ENCODE data around the gene GTF2A1L. TPM values are rescaled to one million over a fixed set of nuclear protein-coding genes. Genes with fewer than 3 reads are reported as not detected.
"Not testable (repeated sequence)": the region's sequence is repeated elsewhere in the genome, so short reads cannot be mapped to it uniquely, and the experiment has no call there.

GTF2A1L gene, protein sequence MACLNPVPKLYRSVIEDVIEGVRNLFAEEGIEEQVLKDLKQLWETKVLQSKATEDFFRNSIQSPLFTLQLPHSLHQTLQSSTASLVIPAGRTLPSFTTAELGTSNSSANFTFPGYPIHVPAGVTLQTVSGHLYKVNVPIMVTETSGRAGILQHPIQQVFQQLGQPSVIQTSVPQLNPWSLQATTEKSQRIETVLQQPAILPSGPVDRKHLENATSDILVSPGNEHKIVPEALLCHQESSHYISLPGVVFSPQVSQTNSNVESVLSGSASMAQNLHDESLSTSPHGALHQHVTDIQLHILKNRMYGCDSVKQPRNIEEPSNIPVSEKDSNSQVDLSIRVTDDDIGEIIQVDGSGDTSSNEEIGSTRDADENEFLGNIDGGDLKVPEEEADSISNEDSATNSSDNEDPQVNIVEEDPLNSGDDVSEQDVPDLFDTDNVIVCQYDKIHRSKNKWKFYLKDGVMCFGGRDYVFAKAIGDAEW
- not detected for polyA plus RNA-seq (2012; ENCODE audit: insufficient read depth, insufficient read length)

- DNase-seq (ENCODE audit: low read depth, low spot score) = no peak
- no peak within 1 kb of the TSS for H3K4me3 ChIP-seq (ENCODE audit: low read length)
These were observed at the start of gene GTF2A1L for GRCh38 chr2:48617618-48618017. Gene GTF2A1L, plus strand, starts transcription at chr2:48617856. Its CDS starts 19 bp downstream, at chr2:48617875.

GRCh38 chr2:48568547-48568946 lies 49.1 kb upstream of the GTF2A1L start:
- no peak for DNase-seq (ENCODE audit: low read depth, low spot score)

DNA sequence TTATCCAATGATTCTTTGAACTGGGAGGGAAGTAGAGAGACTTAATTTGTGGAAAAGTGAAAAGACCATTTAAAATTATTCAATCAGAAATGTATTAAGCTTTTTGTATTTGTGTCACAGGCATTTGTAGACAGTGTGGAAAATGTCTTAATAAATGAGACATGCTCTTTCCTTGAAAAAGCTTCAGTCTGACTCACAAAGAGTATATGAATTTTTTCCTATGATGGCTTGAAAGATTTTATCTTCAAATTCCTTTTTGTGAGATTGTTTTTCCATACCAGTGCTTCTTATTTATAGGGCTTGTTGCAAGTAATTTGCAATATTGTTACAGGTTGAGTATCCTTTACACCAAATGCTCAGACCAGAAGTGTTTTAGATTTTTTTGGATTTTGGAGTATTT lies 48.2 kb upstream of the GTF2A1L start:
- DNase-seq (ENCODE audit: low read depth, low spot score) = no peak
- H3K4me3 ChIP-seq (ENCODE audit: low read length) = no peak overlapping the region

More at GRCh38 chr2:48568547-48568946, 49.1 kb upstream of the GTF2A1L start:
- no peak overlapping the region for H3K4me3 ChIP-seq (ENCODE audit: low read length)

GRCh38 chr2:48572816-48573215 lies 44.8 kb upstream of the GTF2A1L start:
- no peak overlapping the region for H3K4me3 ChIP-seq (ENCODE audit: low read length)
- no peak for DNase-seq (ENCODE audit: low read depth, low spot score)

DNA sequence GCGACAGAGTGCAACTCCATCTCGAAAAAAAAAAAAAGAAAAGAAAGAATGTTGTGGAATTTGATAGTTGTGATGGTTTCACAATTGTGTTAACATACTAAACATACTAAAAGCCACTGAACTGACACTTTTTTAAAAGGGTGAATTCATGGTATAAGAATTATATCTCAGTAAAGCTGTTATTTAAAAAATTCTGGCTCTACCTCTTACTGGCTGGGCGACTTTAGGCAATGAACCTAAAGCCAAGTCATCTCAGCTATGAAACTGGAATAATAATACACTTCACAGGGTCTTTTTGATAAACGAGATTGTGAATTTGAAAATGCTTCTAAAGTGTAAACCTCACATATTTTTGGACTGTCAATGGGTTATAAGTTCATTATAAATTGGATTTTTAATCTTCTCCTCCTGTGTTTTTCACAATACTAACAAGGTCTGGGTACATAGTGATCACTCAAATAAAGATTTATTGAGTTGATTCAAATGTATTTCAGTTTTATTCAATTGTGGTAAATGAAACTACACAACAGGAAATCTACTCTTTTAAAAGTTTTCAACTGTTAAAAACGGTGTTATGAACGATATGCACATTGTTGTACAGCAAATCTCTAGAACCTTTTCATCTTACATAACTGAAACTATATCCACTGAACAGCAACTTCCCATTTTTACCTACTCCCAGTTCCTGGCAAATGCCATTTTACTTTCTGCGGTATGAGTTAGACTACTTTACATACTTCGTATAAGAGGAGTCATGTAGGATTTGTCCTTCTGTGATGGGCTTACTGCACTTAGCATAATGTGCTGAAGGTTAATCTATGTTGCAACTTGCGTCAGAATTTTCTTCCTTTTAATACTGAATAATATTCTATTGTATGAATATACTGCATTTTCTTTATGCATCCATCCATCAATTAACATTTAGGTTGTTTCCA lies 43.0 kb upstream of the GTF2A1L start:
- DNase-seq (ENCODE audit: low read depth, low spot score) = no peak
- no peak overlapping the region for H3K4me3 ChIP-seq (ENCODE audit: low read length)

DNA sequence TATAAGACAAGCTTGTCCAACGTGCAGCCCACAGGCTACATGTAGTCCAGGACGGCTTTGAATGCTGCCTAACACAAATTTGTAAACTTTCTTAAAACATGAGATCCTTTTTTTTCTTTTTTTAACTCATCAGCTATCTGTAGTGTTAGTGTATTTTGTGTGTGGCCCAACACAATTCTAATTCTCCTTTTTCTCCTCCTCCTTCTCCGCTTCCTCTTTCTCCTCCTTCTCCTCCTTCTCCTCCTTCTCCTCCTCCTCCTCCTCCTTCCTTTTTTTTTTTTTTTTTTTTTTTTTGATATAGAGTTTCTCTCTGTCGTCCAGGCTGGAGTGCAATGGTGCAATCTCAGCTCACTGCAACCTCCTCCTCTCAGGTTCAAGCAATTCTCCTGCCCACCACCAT lies 39.3 kb upstream of the GTF2A1L start:
- H3K4me3 ChIP-seq (ENCODE audit: low read length) = no peak overlapping the region
- DNase-seq (ENCODE audit: low read depth, low spot score) = no peak

DNA sequence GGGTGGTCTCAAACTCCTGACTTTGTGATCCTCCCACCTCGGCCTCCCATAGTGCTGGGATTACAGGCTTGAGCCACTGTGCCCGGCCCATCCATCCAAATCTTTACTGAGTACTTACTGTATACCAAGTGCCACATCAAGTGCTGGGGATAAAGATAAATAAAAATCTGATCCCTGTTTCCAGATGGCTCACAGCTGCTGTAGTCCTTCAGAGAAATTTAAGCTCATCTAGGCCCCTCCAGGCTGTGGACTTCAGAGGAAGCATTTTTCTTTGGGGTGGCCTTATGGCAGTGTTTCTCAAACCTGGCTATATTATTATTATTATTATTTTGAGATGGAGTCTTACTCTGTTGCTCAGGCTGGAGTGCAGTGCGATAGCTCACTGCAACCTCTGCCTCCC lies 33.7 kb upstream of the GTF2A1L start:
- no peak overlapping the region for H3K4me3 ChIP-seq (ENCODE audit: low read length)
- DNase-seq (ENCODE audit: low read depth, low spot score) = no peak

DNA sequence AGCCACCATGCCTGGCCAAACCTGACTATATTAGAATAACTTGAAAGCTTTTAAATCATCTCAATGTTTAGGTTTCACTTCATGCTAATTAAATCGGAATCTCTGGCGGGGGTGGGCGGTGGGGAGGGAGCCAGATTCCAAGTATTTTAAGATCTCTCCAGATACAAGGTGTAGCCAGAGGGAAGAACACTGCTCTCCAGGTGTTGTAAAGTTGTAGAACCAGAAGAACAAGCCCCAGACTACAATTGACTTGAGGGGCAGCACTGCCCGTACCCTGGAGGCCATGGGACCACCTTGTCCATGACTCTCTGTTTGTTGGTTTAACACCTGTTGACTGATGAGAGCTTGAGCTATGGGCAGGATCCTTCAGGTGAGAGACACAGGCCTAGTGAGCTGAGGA lies 33.1 kb upstream of the GTF2A1L start:
- no peak overlapping the region for H3K4me3 ChIP-seq (ENCODE audit: low read length)
- DNase-seq (ENCODE audit: low read depth, low spot score) = no peak

- no peak overlapping the region for H3K4me3 ChIP-seq (ENCODE audit: low read length)
- no peak for DNase-seq (ENCODE audit: low read depth, low spot score)
These were observed 31.2 kb upstream of the GTF2A1L start for GRCh38 chr2:48586433-48586832.

DNA sequence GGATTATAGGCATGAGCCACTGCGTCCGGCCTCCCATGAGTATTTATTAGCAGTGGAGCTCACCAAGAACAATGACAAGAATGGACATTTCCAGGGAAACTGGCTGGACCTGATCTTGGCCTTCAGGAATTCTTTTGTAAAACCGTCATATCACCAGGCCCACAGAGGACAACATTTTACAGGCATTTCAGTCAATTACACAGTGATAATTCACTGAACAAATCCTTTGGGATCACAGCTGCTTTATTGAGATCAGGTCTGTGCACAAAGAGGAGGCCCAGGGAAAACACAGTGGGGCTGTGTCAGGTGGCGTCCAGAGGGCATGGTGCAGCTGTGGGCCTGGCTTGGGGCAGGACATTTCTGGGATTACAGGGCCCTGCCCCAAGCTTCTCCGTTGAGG lies 30.1 kb upstream of the GTF2A1L start:
- DNase-seq (ENCODE audit: low read depth, low spot score) = no peak
- no peak overlapping the region for H3K4me3 ChIP-seq (ENCODE audit: low read length)

GRCh38 chr2:48587961-48588360 lies 29.7 kb upstream of the GTF2A1L start:
- no peak overlapping the region for H3K4me3 ChIP-seq (ENCODE audit: low read length)
- DNase-seq (ENCODE audit: low read depth, low spot score) = no peak

GRCh38 chr2:48588745-48589144 lies 28.9 kb upstream of the GTF2A1L start:
- no peak overlapping the region for H3K4me3 ChIP-seq (ENCODE audit: low read length)
- DNase-seq (ENCODE audit: low read depth, low spot score) = no peak

DNA sequence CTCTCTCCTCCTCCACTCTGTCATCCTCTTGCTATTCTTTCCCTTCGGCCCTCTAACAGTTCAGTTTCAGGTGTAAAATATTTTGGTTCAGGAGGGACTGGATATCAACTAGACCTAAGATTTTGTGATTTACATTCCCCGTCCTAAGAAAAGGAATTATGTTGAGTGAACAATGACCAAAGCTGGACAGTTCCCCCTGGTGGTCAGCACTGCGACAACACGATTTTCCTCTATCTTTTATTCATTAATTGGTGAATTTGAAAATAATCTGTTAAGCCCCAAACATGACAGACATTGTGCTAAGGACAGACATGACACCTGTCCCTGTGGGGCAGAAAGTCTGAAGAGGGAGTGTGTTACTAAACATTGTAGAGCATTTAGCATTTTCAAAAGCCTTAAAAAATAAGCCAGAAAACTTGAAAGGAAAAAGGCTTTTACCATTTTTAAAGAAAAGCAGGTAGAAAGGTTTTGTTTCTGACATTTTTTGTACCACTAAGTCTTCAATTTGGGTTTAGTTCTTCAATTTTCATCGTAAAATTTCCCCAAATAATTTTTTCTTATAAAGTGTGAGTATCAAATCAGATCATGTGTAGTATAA lies 28.4 kb upstream of the GTF2A1L start:
- no peak for DNase-seq (ENCODE audit: low read depth, low spot score)
- no peak overlapping the region for H3K4me3 ChIP-seq (ENCODE audit: low read length)

- no peak for DNase-seq (ENCODE audit: low read depth, low spot score)
- H3K4me3 ChIP-seq (ENCODE audit: low read length) = no peak overlapping the region
These were observed 27.6 kb upstream of the GTF2A1L start for GRCh38 chr2:48590017-48590416.

DNA sequence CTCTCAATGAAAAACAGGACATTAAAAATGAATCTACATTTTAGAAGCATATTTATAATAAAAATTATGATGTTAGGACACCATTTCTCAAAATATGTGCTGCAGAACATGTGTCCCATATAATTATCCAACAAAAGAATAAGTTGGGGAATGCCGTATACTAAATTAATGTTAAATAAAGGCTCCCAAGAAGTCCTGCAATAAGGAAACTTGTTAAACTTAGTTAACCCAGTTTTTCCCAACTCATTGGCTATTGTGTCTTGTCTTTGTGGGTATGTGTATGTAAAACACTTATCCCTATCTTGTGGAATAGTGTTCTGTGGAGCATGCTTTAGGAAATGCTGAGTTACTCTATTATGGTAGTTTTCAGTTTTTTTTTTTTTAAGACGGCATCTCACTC lies 25.6 kb upstream of the GTF2A1L start:
- no peak for DNase-seq (ENCODE audit: low read depth, low spot score)

GRCh38 chr2:48596751-48597150 lies 20.9 kb upstream of the GTF2A1L start:
- not testable (repeated sequence) for H3K4me3 ChIP-seq (ENCODE audit: low read length); DNase-seq (ENCODE audit: low read depth, low spot score)

More for the DNA sequence above, 25.6 kb upstream of the GTF2A1L start:
- no peak overlapping the region for H3K4me3 ChIP-seq (ENCODE audit: low read length)

DNA sequence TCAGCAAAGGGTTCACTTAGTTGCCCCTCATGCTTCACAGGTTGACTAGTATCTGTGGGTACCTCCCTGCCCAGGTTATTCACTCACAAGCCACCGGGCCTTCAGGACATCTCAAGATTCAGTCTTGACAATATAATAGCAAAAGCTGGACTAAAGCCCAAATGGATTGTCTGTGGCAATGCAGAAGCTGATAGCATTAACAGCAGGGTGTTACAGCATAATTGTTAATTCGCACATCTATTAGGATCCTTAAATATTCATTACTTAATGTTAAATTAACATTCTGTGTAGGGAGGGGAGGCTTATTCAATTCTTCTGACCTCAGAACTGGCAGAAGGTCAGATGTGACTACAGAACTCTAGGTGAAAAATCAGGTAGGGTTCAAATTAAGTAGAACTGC lies 20.2 kb upstream of the GTF2A1L start:
- H3K4me3 ChIP-seq (ENCODE audit: low read length) = no peak overlapping the region
- DNase-seq (ENCODE audit: low read depth, low spot score) = no peak

- no peak overlapping the region for H3K4me3 ChIP-seq (ENCODE audit: low read length)
- DNase-seq (ENCODE audit: low read depth, low spot score) = peak; percentile 18
These were observed 17.3 kb upstream of the GTF2A1L start for GRCh38 chr2:48600204-48600813.

- DNase-seq (ENCODE audit: low read depth, low spot score) = no peak
- H3K4me3 ChIP-seq (ENCODE audit: low read length) = no peak overlapping the region
These were observed 16.7 kb upstream of the GTF2A1L start for GRCh38 chr2:48600917-48601316.
